HepG2 (cell line): ENCODE results near the gene APPBP2. TPM values are rescaled to one million over a fixed set of nuclear protein-coding genes. Genes with fewer than 3 reads are reported as not detected.

Experiments used
- ATAC-seq: fragments of 200-7000 bp; cut with Tn5 transposase; 3 replicates; pipeline ENCODE4 v1.9.1; 2020; ENCODE audit warnings: mild to moderate bottlenecking, moderate library complexity
- BruUV-seq: library from RNA; stranded (reverse); fragments of 400-500 nt; replicated peaks from 2 replicates; lab custom pipeline; 2021; lab: Mats Ljungman, UMichigan
- CTCF ChIA-PET: fragments of 300-600 bp; formaldehyde crosslinking; extraction: SDS; loops from one replicate; lab custom pipeline; 2021; ENCODE audit warnings: low total read pairs, inconsistent platforms, low intra/inter-chr PET ratio; lab: Yijun Ruan, JAX
- POLR2A ChIA-PET: fragments of 350-600 bp; sonication (Branson Sonifier 250); formaldehyde crosslinking; loops from one replicate; lab custom pipeline; 2020; ENCODE audit warnings: antibody characterized with exemption, inconsistent platforms; lab: Yijun Ruan, JAX
- DNase-seq: peaks from one replicate; pipeline ENCODE4 v3.0.0-alpha.2; 2015; ENCODE audit warnings: low spot score
- FAIRE-seq: peaks from 3 replicates; lab custom pipeline; 2011; peaks lifted over from hg19 to GRCh38; lab: Jason Lieb, UNC
- H2AFZ ChIP-seq: one replicate; pipeline ENCODE4 v1.6.1; 2011; ENCODE audit warnings: low read length, inconsistent platforms
- H3K27ac ChIP-seq: fragments of 300-600 bp; 3 replicates; pipeline ENCODE4 v1.8.0; 2011; ENCODE audit warnings: mixed run types, mild to moderate bottlenecking, mixed read lengths, low read length, inconsistent platforms; ENCODE audit not compliant: insufficient read depth; ENCODE audit errors: extremely low read length
- H3K27me3 ChIP-seq, 2 experiments: fragments of 200-600 bp in 1 of 2; 2 replicates in 1 of 2; 3 replicates in 1 of 2; pipeline versions ENCODE4 v1.6.0 to v1.8.0; 2011; ENCODE audit warnings: low read length in 2 of 2, mild to moderate bottlenecking in 2 of 2, moderate library complexity in 2 of 2, inconsistent platforms in 1 of 2; ENCODE audit not compliant: insufficient read depth in 2 of 2, control insufficient read depth in 1 of 2
- H3K36me3 ChIP-seq, 2 experiments: fragments of 200-600 bp in 1 of 2; replicated peaks in 1 of 2; 2 replicates in 1 of 2; 3 replicates in 1 of 2; pipeline versions ENCODE4 v1.5.1 to v1.8.0; 2011; ENCODE audit warnings: low read length in 2 of 2, inconsistent platforms in 1 of 2; ENCODE audit not compliant: insufficient read depth in 2 of 2, control insufficient read depth in 1 of 2
- H3K4me1 ChIP-seq: 2 replicates; pipeline ENCODE4 v1.5.1; 2012; ENCODE audit warnings: low read length, inconsistent platforms; ENCODE audit not compliant: insufficient read depth
- H3K4me2 ChIP-seq: 2 replicates; pipeline ENCODE4 v1.6.0; 2011; ENCODE audit warnings: low read depth, low read length, inconsistent platforms
- H3K4me3 ChIP-seq, 3 experiments: fragments of 200-600 bp in 1 of 3; sonication (generic), shearing (Covaris generic) in 1 of 3; replicated peaks in 1 of 3; 2 replicates each; pipeline ENCODE4 v1.5.1; 2011 to 2016; ENCODE audit warnings: low read length in 3 of 3, inconsistent platforms in 2 of 3, low read depth in 2 of 3, mild to moderate bottlenecking in 2 of 3, control low read depth in 1 of 3, mixed read lengths in 1 of 3; ENCODE audit not compliant: insufficient read depth in 1 of 3
- H3K79me2 ChIP-seq: one replicate; pipeline ENCODE4 v1.6.1; 2011; ENCODE audit warnings: low read length, inconsistent platforms; ENCODE audit not compliant: insufficient read depth
- H3K9ac ChIP-seq: 2 replicates; pipeline ENCODE4 v1.6.0; 2011; ENCODE audit warnings: mild to moderate bottlenecking, low read depth, low read length, inconsistent platforms; ENCODE audit not compliant: insufficient read depth
- H3K9me3 ChIP-seq: 2 replicates; pipeline ENCODE4 v1.5.1; 2012; ENCODE audit warnings: mild to moderate bottlenecking, low read length
- H4K20me1 ChIP-seq: 2 replicates; pipeline ENCODE4 v1.6.0; 2011; ENCODE audit warnings: inconsistent platforms, mild to moderate bottlenecking, low read length, moderate library complexity; ENCODE audit not compliant: insufficient read depth
- HNF4A ChIP-seq: sonication (generic); formaldehyde crosslinking; IDR thresholded peaks from 2 replicates; pipeline ENCODE4 v1.4.0; 2020; ENCODE audit warnings: missing genetic modification reagents
- NRL ChIP-seq: sonication (generic); formaldehyde crosslinking; IDR thresholded peaks from 2 replicates; pipeline ENCODE4 v1.5.0; 2020; ENCODE audit warnings: missing genetic modification reagents, mild to moderate bottlenecking, moderate library complexity, borderline replicate concordance
- SP140L ChIP-seq: sonication (generic); formaldehyde crosslinking; IDR thresholded peaks from 2 replicates; pipeline ENCODE4 v1.4.0; 2020; ENCODE audit warnings: missing genetic modification reagents, borderline replicate concordance
- XRCC5 ChIP-seq: fragments of 200-400 bp; formaldehyde crosslinking; optimal IDR thresholded peaks from 2 replicates; pipeline ENCODE3; 2017; ENCODE audit warnings: mild to moderate bottlenecking, low read length
- ZNF207 ChIP-seq: fragments of 450-650 bp; IDR thresholded peaks from 2 replicates; pipeline ENCODE4 v1.6.1; 2016; ENCODE audit warnings: antibody characterized with exemption, borderline replicate concordance
- ZNF350 ChIP-seq: sonication (generic); formaldehyde crosslinking; IDR thresholded peaks from 2 replicates; pipeline ENCODE4 v1.4.0; 2020; ENCODE audit warnings: mild to moderate bottlenecking, low read depth, missing genetic modification reagents, borderline replicate concordance
- ZNF362 ChIP-seq: sonication (generic); formaldehyde crosslinking; IDR thresholded peaks from 2 replicates; pipeline ENCODE4 v1.4.0; 2020; ENCODE audit warnings: missing genetic modification reagents, mild to moderate bottlenecking, borderline replicate concordance
- ZNF7 ChIP-seq: IDR thresholded peaks from 2 replicates; pipeline ENCODE4 v1.6.1; 2016; ENCODE audit warnings: missing biosample characterization, missing genetic modification reagents
- ZSCAN30 ChIP-seq: sonication (generic); formaldehyde crosslinking; IDR thresholded peaks from 2 replicates; pipeline ENCODE4 v1.5.0; 2020; ENCODE audit warnings: mild to moderate bottlenecking, missing genetic modification reagents
- WGBS: methylation state at CpG from one replicate; pipeline ENCODE4 v1.1.6; 2017; ENCODE audit warnings: low lambda C conversion rate; 5-methylcytosine and 5-hydroxymethylcytosine counted together
- in situ Hi-C: cut with HindIII; loops from 2 replicates; pipeline ENCODE4 v1.10.0; 2017; ENCODE audit warnings: low pct_unique_long_range_greater_than_20kb; ENCODE audit not compliant: extremely low pct_ligation_motif_present
- intact Hi-C: fragments of 100-400 bp; cut with micrococcal nuclease; formaldehyde crosslinking; loops from one replicate; pipeline ENCODE4 v1.10.0; 2022; ENCODE audit not compliant: unreplicated experiment
- polyA plus RNA-seq, 8 experiments: library from polyadenylated mRNA; depleted of rRNA in 3 of 8; stranded (reverse) in 7 of 8; unstranded in 1 of 8; fragments of >200 nt; fragmentation: Illumina TruSeq in 4 of 8; extraction: Trizol in 4 of 8; gene quantifications; 2 replicates each; pipeline versions ENCODE4 v1.2.1 to v1.2.3, GENCODE V29; 2011 to 2016; ENCODE audit warnings: low read depth in 4 of 8, missing spikeins in 1 of 8, mixed read lengths in 1 of 8; ENCODE audit not compliant: insufficient read depth in 1 of 8
- total RNA-seq, 5 experiments: library from RNA; depleted of rRNA; stranded (reverse); fragments of >200 nt; fragmentation: Illumina TruSeq; extraction: Trizol; gene quantifications; 2 replicates each; pipeline ENCODE4 v1.2.3, GENCODE V29; 2016; ENCODE audit warnings: low read depth in 1 of 5
- TF ChIP-seq, protein P1 (sequence below): sonication (generic); formaldehyde crosslinking; IDR thresholded peaks from 2 replicates; pipeline ENCODE4 v1.9.0; 2021; ENCODE audit warnings: missing genetic modification reagents, mild to moderate bottlenecking, borderline replicate concordance
- TF ChIP-seq, protein P2 (sequence below): sonication (generic); formaldehyde crosslinking; IDR thresholded peaks from 2 replicates; pipeline ENCODE4; 2020; ENCODE audit warnings: missing genetic modification reagents, mild to moderate bottlenecking, borderline replicate concordance

Gene APPBP2
- total and polyA plus RNA-seq, 2 of the 13 experiments (the other 11 are each of a cell fraction or from before 2014, with no cell fraction given) = 17.5 to 45.8 TPM

GRCh38 chr17:60443713-60444112 lies 82.3 kb downstream of the APPBP2 start:
- ATAC-seq = no peak
- no peak for FAIRE-seq
- Histone ChIP-seq H3K27me3 (no peaks in the 10 kb centered on the region), H3K9me3 (no peaks in the 10 kb centered on the region), H3K4me3 (no peak overlapping the region), H3K36me3 (peaks cover 4 to 23% of the 10 kb centered on the region in 2 experiments), H4K20me1 (no peaks in the 10 kb centered on the region), H3K9ac (no peak overlapping the region), H3K4me1 (peaks cover 27% of the 10 kb centered on the region), H3K79me2 (no peaks in the 10 kb centered on the region), H3K4me2 (no peak overlapping the region), H3K27ac (no peak overlapping the region), H2AFZ (no peak overlapping the region)
- in situ Hi-C loops = no loop called here
- CTCF ChIA-PET = no interaction called here
- POLR2A ChIA-PET = no interaction called here
- WGBS = 97% methylated on average over 6 of the region's 6 CpGs
- no TSS peak for BruUV-seq
- no peak for DNase-seq
- intact Hi-C loops = no loop called here
- TF ChIP-seq, protein P1, sequence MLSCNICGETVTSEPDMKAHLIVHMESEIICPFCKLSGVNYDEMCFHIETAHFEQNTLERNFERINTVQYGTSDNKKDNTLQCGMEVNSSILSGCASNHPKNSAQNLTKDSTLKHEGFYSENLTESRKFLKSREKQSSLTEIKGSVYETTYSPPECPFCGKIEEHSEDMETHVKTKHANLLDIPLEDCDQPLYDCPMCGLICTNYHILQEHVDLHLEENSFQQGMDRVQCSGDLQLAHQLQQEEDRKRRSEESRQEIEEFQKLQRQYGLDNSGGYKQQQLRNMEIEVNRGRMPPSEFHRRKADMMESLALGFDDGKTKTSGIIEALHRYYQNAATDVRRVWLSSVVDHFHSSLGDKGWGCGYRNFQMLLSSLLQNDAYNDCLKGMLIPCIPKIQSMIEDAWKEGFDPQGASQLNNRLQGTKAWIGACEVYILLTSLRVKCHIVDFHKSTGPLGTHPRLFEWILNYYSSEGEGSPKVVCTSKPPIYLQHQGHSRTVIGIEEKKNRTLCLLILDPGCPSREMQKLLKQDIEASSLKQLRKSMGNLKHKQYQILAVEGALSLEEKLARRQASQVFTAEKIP (CRISPR knock-in tag) = no peak
- TF ChIP-seq ZNF7 (CRISPR knock-in tag) (no peak), ZNF207 (no peak), ZSCAN30 (CRISPR knock-in tag) (no peak), SP140L (no peak)

- POLR2A ChIA-PET = no interaction called here
- peak; percentile 83 for DNase-seq
- intact Hi-C loops (no loop called here), in situ Hi-C loops (no loop called here)
- peak; percentile 80 for ATAC-seq
- Histone ChIP-seq H3K4me1 (peaks cover 30% of the 10 kb centered on the region), H3K27ac (no peak overlapping the region), H2AFZ (no peak overlapping the region), H4K20me1 (no peaks in the 10 kb centered on the region), H3K9me3 (no peaks in the 10 kb centered on the region), H3K4me2 (peak overlapping the region; percentile 30), H3K27me3 (no peaks in the 10 kb centered on the region), H3K9ac (no peak overlapping the region), H3K36me3 (peaks cover 2 to 12% of the 10 kb centered on the region in 2 experiments; a peak in 4 of 5 replicates), H3K4me3 (no peak overlapping the region), H3K79me2 (no peaks in the 10 kb centered on the region)
- BruUV-seq = no TSS peak
- WGBS = 45% methylated on average over 6 of the region's 6 CpGs
- CTCF ChIA-PET = no interaction called here
- peak; percentile 85 for FAIRE-seq
- TF ChIP-seq, protein P2, sequence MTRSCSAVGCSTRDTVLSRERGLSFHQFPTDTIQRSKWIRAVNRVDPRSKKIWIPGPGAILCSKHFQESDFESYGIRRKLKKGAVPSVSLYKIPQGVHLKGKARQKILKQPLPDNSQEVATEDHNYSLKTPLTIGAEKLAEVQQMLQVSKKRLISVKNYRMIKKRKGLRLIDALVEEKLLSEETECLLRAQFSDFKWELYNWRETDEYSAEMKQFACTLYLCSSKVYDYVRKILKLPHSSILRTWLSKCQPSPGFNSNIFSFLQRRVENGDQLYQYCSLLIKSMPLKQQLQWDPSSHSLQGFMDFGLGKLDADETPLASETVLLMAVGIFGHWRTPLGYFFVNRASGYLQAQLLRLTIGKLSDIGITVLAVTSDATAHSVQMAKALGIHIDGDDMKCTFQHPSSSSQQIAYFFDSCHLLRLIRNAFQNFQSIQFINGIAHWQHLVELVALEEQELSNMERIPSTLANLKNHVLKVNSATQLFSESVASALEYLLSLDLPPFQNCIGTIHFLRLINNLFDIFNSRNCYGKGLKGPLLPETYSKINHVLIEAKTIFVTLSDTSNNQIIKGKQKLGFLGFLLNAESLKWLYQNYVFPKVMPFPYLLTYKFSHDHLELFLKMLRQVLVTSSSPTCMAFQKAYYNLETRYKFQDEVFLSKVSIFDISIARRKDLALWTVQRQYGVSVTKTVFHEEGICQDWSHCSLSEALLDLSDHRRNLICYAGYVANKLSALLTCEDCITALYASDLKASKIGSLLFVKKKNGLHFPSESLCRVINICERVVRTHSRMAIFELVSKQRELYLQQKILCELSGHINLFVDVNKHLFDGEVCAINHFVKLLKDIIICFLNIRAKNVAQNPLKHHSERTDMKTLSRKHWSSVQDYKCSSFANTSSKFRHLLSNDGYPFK = no peak
- no peak for TF ChIP-seq NRL (CRISPR knock-in tag)
- TF ChIP-seq HNF4A = peak; percentile 78
- TF ChIP-seq ZNF350 = no peak
- TF ChIP-seq XRCC5 = no peak
- TF ChIP-seq ZNF362 = no peak
These were observed 83.5 kb downstream of the APPBP2 start for GRCh38 chr17:60442271-60443173.
